ENCODE data around the gene OTOG. TPM values are rescaled to one million over a fixed set of nuclear protein-coding genes. Genes with fewer than 3 reads are reported as not detected.

OTOG gene
- total and polyA plus RNA-seq, 2 donors (not counting 1 experiment from before 2014, with no cell fraction given), result not detected

- peaks cover 0 to 14% (median 0%) of the 10 kb centered on the region in 3 donors for H3K9me3 ChIP-seq (ENCODE audit: control extremely low read depth in 1 of 3, control insufficient read depth in 2 of 3, insufficient read depth in 1 of 3, low read length in 2 of 3)
- H3K36me3 ChIP-seq (replicated peaks in 1 of 2; ENCODE audit: control extremely low read depth in 1 of 2, control insufficient read depth in 1 of 2, extremely low read depth in 1 of 2, insufficient read depth in 2 of 2, low read length in 1 of 2), result no peaks in the 10 kb centered on the region
- no peaks in the 10 kb centered on the region for H4K20me1 ChIP-seq (ENCODE audit: control insufficient read depth, insufficient read depth, low read length, poor library complexity, severe bottlenecking)
- Mint-ChIP-seq H3K27me3 (peaks cover 8% of the 10 kb centered on the region), H3K9me3 (ENCODE audit: insufficient read depth) (peaks cover 5% of the 10 kb centered on the region), H3K27ac (no peak overlapping the region), H3K4me3 (no peak overlapping the region), H3K4me1 (no peaks in the 10 kb centered on the region)
- intact Hi-C loops (cut with micrococcal nuclease), result no loop called here
- DNase-seq (no peak), ATAC-seq (ENCODE audit: low read depth) (no peak)
- peaks cover 0 to 2% of the 10 kb centered on the region in 2 donors for H3K4me1 ChIP-seq (ENCODE audit: control insufficient read depth in 2 of 2, insufficient read depth in 2 of 2, low read length in 2 of 2)
- H3K4me3 ChIP-seq (ENCODE audit: control extremely low read depth in 1 of 5, extremely low read depth in 1 of 5, insufficient read depth in 1 of 5, low read depth in 2 of 5, low read length in 4 of 5), result no peak overlapping the region
- H3K27me3 ChIP-seq (replicated peaks in 1 of 4; ENCODE audit: control extremely low read depth in 1 of 4, control insufficient read depth in 3 of 4, insufficient read depth in 4 of 4, low read length in 3 of 4), result peaks cover 0 to 2% (median 0%) of the 10 kb centered on the region in 4 experiments
- no peak overlapping the region for H3K9ac ChIP-seq (ENCODE audit: low read length)
- TF ChIP-seq CTCF (IDR thresholded peaks at IDR 0.05) (no peak), EZH2 (IDR thresholded peaks at IDR 0.05; ENCODE audit: borderline replicate concordance, insufficient read depth, low read depth, low read length, poor library complexity, severe bottlenecking) (no peak)
- POLR2A ChIA-PET, result no interaction called here
- H3K27ac ChIP-seq (ENCODE audit: low read length in 2 of 2), result no peak overlapping the region
- no peak overlapping the region for H2AFZ ChIP-seq (ENCODE audit: insufficient read depth, low read depth, low read length, poor library complexity, severe bottlenecking)
- 95% methylated on average over 6 of the region's 7 CpGs for WGBS (ENCODE audit: insufficient coverage)
- H3K79me2 ChIP-seq (ENCODE audit: control insufficient read depth, insufficient read depth, low read length), result no peaks in the 10 kb centered on the region
- no peak overlapping the region for H3K4me2 ChIP-seq (replicated peaks; ENCODE audit: low read depth, low read length, poor library complexity, severe bottlenecking)
- CTCF ChIA-PET, result interaction anchor here (1.1 kb wide), 1 partner anchor 9 kb away, joined by 3 read pairs; no protein-coding TSS in a partner anchor
These were observed 49.7 kb downstream of the OTOG start for GRCh38 chr11:17596711-17597110.

- Histone ChIP-seq H3K4me2 (replicated peaks; ENCODE audit: low read depth, low read length, poor library complexity, severe bottlenecking) (no peak overlapping the region), H3K4me3 (ENCODE audit: control extremely low read depth in 1 of 5, extremely low read depth in 1 of 5, insufficient read depth in 1 of 5, low read depth in 2 of 5, low read length in 4 of 5) (no peak overlapping the region), H2AFZ (ENCODE audit: insufficient read depth, low read depth, low read length, poor library complexity, severe bottlenecking) (no peak overlapping the region), H3K4me1 (ENCODE audit: control insufficient read depth in 2 of 2, insufficient read depth in 2 of 2, low read length in 2 of 2) (peaks cover 0 to 2% of the 10 kb centered on the region in 2 donors), H3K27ac (ENCODE audit: low read length in 2 of 2) (no peak overlapping the region), H3K79me2 (ENCODE audit: control insufficient read depth, insufficient read depth, low read length) (no peaks in the 10 kb centered on the region), H3K9ac (ENCODE audit: low read length) (no peak overlapping the region), H3K27me3 (replicated peaks in 1 of 4; ENCODE audit: control extremely low read depth in 1 of 4, control insufficient read depth in 3 of 4, insufficient read depth in 4 of 4, low read length in 3 of 4) (peaks cover 0 to 2% (median 0%) of the 10 kb centered on the region in 4 experiments), H3K36me3 (replicated peaks in 1 of 2; ENCODE audit: control extremely low read depth in 1 of 2, control insufficient read depth in 1 of 2, extremely low read depth in 1 of 2, insufficient read depth in 2 of 2, low read length in 1 of 2) (no peaks in the 10 kb centered on the region), H4K20me1 (ENCODE audit: control insufficient read depth, insufficient read depth, low read length, poor library complexity, severe bottlenecking) (no peaks in the 10 kb centered on the region), H3K9me3 (ENCODE audit: control extremely low read depth in 1 of 3, control insufficient read depth in 2 of 3, insufficient read depth in 1 of 3, low read length in 2 of 3) (peaks cover 0 to 14% (median 0%) of the 10 kb centered on the region in 3 donors)
- Mint-ChIP-seq H3K27me3 (peaks cover 8% of the 10 kb centered on the region), H3K27ac (no peak overlapping the region), H3K9me3 (ENCODE audit: insufficient read depth) (peaks cover 5% of the 10 kb centered on the region), H3K4me3 (no peak overlapping the region), H3K4me1 (no peaks in the 10 kb centered on the region)
- ATAC-seq (ENCODE audit: low read depth) (no peak), DNase-seq (no peak)
- POLR2A ChIA-PET, result no interaction called here
- TF ChIP-seq EZH2 (IDR thresholded peaks at IDR 0.05; ENCODE audit: borderline replicate concordance, insufficient read depth, low read depth, low read length, poor library complexity, severe bottlenecking) (no peak), CTCF (IDR thresholded peaks at IDR 0.05) (no peak)
- intact Hi-C loops (cut with micrococcal nuclease), result no loop called here
- CTCF ChIA-PET, result interaction anchor here (1.0 to 1.1 kb wide), 2 partner anchors 10 to 15 kb away, joined by 3 read pairs; no protein-coding TSS in a partner anchor
- 70% methylated on average over 5 of the region's 5 CpGs for WGBS (ENCODE audit: insufficient coverage)
These were observed 50.7 kb downstream of the OTOG start for GRCh38 chr11:17597770-17598169.
